Gastrocnemius medialis (tissue), 4 donors: Measurements from ENCODE around the gene SRGAP2B.
"Not testable (repeated sequence)": the region's sequence is repeated elsewhere in the genome, so short reads cannot be mapped to it uniquely, and the experiment has no call there.

ENCODE experiments used
- POLR2A ChIP-seq, 2 donors: fragments of 450-650 bp; IDR thresholded peaks; one replicate each; pipeline ENCODE4 v1.6.1; 2017; ENCODE audit warnings: antibody characterized with exemption in 2 of 2, mild to moderate bottlenecking in 2 of 2, moderate library complexity in 2 of 2
- TF ChIP-seq, protein P1 (sequence below), 5 experiments: fragments of 450-650 bp in 3 of 5; fragments of 200-600 bp in 2 of 5; sonication (generic) in 2 of 5; IDR thresholded peaks in 4 of 5; conservative IDR thresholded peaks in 1 of 5; 1 replicate in 4 of 5; 2 replicates in 1 of 5; pipeline ENCODE4 v1.5.1; 2016 to 2019; ENCODE audit warnings: antibody characterized with exemption in 5 of 5, mild to moderate bottlenecking in 3 of 5, moderate library complexity in 3 of 5

DNA sequence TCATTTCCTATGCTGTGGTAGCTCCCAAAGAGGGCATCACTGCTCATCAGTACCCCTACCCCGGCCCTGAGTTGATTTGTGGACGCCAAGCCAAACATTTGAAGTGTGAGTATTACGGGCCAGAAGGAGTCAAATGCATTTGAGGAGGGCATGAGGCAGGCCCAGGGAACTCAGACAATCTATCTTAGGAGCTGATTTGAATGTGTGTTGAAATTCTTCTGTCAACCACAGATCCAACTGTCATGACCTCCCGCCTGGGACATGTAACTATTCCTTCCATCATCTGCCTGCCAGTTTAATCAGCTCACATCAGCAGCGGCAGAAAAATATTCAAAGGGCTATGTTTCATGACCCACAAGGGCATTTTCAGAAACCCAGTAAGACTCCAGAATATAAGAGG is 162.1 kb downstream of the SRGAP2B start:
- TF ChIP-seq, protein P1, sequence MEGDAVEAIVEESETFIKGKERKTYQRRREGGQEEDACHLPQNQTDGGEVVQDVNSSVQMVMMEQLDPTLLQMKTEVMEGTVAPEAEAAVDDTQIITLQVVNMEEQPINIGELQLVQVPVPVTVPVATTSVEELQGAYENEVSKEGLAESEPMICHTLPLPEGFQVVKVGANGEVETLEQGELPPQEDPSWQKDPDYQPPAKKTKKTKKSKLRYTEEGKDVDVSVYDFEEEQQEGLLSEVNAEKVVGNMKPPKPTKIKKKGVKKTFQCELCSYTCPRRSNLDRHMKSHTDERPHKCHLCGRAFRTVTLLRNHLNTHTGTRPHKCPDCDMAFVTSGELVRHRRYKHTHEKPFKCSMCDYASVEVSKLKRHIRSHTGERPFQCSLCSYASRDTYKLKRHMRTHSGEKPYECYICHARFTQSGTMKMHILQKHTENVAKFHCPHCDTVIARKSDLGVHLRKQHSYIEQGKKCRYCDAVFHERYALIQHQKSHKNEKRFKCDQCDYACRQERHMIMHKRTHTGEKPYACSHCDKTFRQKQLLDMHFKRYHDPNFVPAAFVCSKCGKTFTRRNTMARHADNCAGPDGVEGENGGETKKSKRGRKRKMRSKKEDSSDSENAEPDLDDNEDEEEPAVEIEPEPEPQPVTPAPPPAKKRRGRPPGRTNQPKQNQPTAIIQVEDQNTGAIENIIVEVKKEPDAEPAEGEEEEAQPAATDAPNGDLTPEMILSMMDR (IDR thresholded peaks at IDR 0.05 in 4 of 5, conservative IDR thresholded peaks at IDR 0.05 in 1 of 5), result not testable (repeated sequence)
- not testable (repeated sequence) for TF ChIP-seq POLR2A (IDR thresholded peaks at IDR 0.05)
